ENCODE results near the gene SAMD8. TPM values are rescaled to one million over a fixed set of nuclear protein-coding genes. Genes with fewer than 3 reads are reported as not detected.

Gene SAMD8
- total RNA-seq (10 to 100 TPM; 19.4 to 43.0 (median 25.1) TPM), polyA plus RNA-seq (10 to 100 TPM in 1 of 2 donors, 1 to 10 TPM in 1; 7.5 to 10.1 TPM)
- long read RNA-seq, donor 1, transcript SAMD8-202 (6 exons, 1,654 nt): major isoform, 11 of 24 reads
- long read RNA-seq, donor 1, partial matches to known transcripts: 0 of 24 reads
- long read RNA-seq, donor 1, other reads (novel, unspliced or antisense): 13 of 24 reads
- long read RNA-seq, donor 2, transcript SAMD8-202 (6 exons, 1,654 nt): major isoform, 18 of 42 reads
- long read RNA-seq, donor 2, partial matches to known transcripts: 3 of 42 reads
- long read RNA-seq, donor 2, other reads (novel, unspliced or antisense): 21 of 42 reads
- long read RNA-seq, donor 3, transcript SAMD8-202 (6 exons, 1,654 nt): major isoform, 13 of 29 reads
- long read RNA-seq, donor 3, partial matches to known transcripts: 3 of 29 reads
- long read RNA-seq, donor 3, other reads (novel, unspliced or antisense): 13 of 29 reads

GRCh38 chr10:75111365-75111906 is at the start of gene SAMD8:
TSS of gene SAMD8 (plus strand) at chr10:75111656. CDS start at chr10:75150529, 38,873 bp downstream.
- intact Hi-C loops (cut with DNase I): loop anchor here in 9 of 10 donors (2.0 to 10.0 kb wide), 11 partner anchors 63 to 284 kb away; partner anchors contain the start of genes VDAC2 (in 3 of the 9), COMTD1 (in 1 of the 9) and KAT6B (in 1 of the 9)
- no peaks in the 10 kb centered on the region for H3K9me3 ChIP-seq
- peaks cover 0 to 62% (median 34%) of the 10 kb centered on the region in 12 donors for H3K4me1 ChIP-seq
- H3K27me3 ChIP-seq: no peaks in the 10 kb centered on the region
- 1 to 2% (median 1%) methylated on average over 16 to 61 of the region's 61 CpGs for WGBS, 4 donors
- no peaks in the 10 kb centered on the region for H3K36me3 ChIP-seq
- peak within 1 kb of the TSS; percentile 87 to 98 (median 96) for H3K27ac ChIP-seq
- ATAC-seq (peak; percentile 62 to 90 (median 89)), DNase-seq (peak; percentile 95 to 98 (median 98))
- peak within 1 kb of the TSS; percentile 62 to 96 (median 82) for H3K4me3 ChIP-seq
- peak; percentile 75 to 94 for TF ChIP-seq POLR2A (IDR thresholded peaks at IDR 0.05)
- TF ChIP-seq CTCF (IDR thresholded peaks at IDR 0.05): peak; percentile 20 to 64 (median 50)

GRCh38 chr10:75061709-75062505 is 49.5 kb upstream of the SAMD8 start:
- TF ChIP-seq POLR2A (IDR thresholded peaks at IDR 0.05) (no peak), CTCF (IDR thresholded peaks at IDR 0.05) (no peak)
- ATAC-seq (peak in 1 of 4 donors; percentile 21), DNase-seq (no peak)
- intact Hi-C loops (cut with DNase I): no loop called here
- H3K9me3 ChIP-seq: no peaks in the 10 kb centered on the region
- peak overlapping the region in 4 of 12 donors; percentile 38 to 72 (median 60) for H3K27ac ChIP-seq
- H3K4me1 ChIP-seq: peaks cover 0 to 20% (median 0%) of the 10 kb centered on the region in 12 donors
- H3K4me3 ChIP-seq: no peak overlapping the region
- WGBS, 4 donors: 76 to 86% (median 81%) methylated on average over 15 of the region's 15 CpGs
- H3K36me3 ChIP-seq: no peaks in the 10 kb centered on the region
- H3K27me3 ChIP-seq: no peaks in the 10 kb centered on the region

GRCh38 chr10:75062506-75063299 is 48.8 kb upstream of the SAMD8 start:
- Histone ChIP-seq H3K27me3 (no peaks in the 10 kb centered on the region), H3K4me3 (no peak overlapping the region), H3K27ac (peak overlapping the region in 2 of 12 donors; percentile 64 to 72), H3K9me3 (no peaks in the 10 kb centered on the region), H3K4me1 (peaks cover 0 to 20% (median 0%) of the 10 kb centered on the region in 12 donors), H3K36me3 (no peaks in the 10 kb centered on the region)
- intact Hi-C loops (cut with DNase I): no loop called here
- peak; percentile 38 to 77 (median 68) for ATAC-seq
- TF ChIP-seq CTCF (IDR thresholded peaks at IDR 0.05): no peak
- no peak for TF ChIP-seq POLR2A (IDR thresholded peaks at IDR 0.05)
- DNase-seq: peak in 2 of 5 donors; percentile 20 to 52
- 74 to 80% (median 77%) methylated on average over 10 of the region's 10 CpGs for WGBS, 4 donors

All from heart left ventricle (tissue), 16 donors.